Inferior parietal cortex (tissue), 1 donor: ENCODE measurements around the gene KCNG2.

Experiments used
- DNase-seq: peaks from one replicate; pipeline ENCODE4 v3.0.0-alpha.2; 2016; ENCODE audit errors: extremely low spot score

The KCNG2 gene

GRCh38 chr18:79940126-79940813 is 142.5 kb downstream of the KCNG2 start:
- no peak for DNase-seq

GRCh38 chr18:79940814-79941472 is 143.2 kb downstream of the KCNG2 start:
- DNase-seq, result no peak

- no peak for DNase-seq
Measured at GRCh38 chr18:79941473-79942119, 143.9 kb downstream of the KCNG2 start.

DNA sequence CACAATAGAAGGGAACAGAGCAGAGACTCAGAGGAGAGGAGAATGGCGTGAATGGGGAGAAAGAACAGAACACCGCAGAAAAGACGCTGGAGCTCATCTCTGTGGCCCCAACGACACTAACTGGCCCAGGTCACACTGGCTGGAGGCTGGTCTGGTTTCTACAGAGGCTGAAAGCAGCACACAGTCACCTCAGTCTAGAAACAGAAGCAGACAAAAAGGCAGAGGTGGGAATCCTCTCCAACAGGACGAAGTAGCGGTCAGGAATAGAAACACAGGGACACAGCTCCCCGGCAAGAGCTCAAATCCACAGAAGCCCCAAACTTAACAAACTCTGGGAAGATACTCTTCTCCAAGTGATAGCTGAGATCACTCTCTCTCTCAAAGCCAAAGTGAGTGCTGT is 144.5 kb downstream of the KCNG2 start:
- DNase-seq, result no peak

- no peak for DNase-seq
Measured at GRCh38 chr18:79942786-79943607, 145.3 kb downstream of the KCNG2 start.

DNA sequence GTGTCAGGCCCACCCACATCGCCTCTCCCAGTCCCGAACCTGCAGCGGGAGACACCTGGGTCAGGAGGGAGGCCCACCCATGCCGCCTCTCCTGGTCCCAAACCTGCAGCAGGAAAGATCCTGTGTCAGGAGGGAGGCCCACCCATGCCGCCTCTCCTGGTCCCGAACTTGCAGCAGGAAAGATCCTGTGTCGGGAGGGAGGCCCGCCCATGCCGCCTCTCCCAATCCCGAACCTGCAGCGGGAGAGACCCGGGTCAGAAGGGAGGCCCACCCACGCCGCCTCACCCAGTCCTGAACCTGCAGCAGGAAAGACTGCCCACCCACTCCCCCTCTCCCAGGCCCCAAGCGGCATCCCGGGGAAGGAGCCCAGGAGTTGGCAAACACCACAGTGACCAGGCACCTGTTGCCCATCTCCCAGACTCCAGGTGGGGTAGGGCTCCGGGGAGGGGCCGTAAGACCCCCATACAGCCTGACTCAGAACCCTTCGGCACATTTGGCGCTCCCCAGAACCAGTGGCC is 145.9 kb downstream of the KCNG2 start:
- DNase-seq, result no peak

GRCh38 chr18:79944126-79944731 is 146.5 kb downstream of the KCNG2 start:
- no peak for DNase-seq

- DNase-seq, result no peak
Measured at GRCh38 chr18:79944746-79945117, 147.0 kb downstream of the KCNG2 start.

GRCh38 chr18:79945118-79946042 is 147.6 kb downstream of the KCNG2 start:
- DNase-seq, result no peak

GRCh38 chr18:79947054-79947755 is 149.5 kb downstream of the KCNG2 start:
- DNase-seq, result no peak

GRCh38 chr18:79947881-79948610 is 150.3 kb downstream of the KCNG2 start:
- DNase-seq, result no peak

DNA sequence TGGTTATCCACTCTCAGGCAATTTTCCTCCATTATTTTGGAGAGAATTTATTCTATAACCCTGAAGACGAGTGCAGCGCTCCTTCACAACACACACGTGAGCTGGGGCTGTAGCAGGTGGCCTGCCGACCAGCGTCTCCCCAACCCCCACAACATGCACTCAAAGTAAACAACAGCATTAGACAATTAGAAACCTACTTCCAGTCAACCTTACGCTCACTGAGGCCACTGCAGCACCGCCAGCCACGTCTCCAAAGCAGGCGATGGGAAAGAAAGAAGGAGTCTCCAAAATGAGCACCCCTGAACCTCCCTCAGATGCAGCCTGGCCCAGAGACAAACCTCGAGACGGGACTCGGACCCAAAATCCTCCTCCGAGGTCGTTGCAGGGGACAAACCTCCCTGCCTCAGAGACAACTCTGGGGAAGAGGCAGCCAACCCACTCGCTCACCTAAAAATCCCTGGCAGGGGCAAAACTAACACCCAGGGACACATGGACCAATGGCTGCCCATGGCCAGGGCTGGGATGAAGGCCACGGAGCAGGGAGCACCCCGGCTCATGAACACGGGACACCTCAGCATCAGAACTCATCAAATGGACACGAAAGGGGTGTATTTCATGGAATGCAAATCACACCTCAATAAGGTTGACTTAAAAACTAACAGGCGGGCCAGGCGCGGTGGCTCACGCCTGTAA is 151.1 kb downstream of the KCNG2 start:
- no peak for DNase-seq
